HG02981 (cell line): ENCODE results near the gene CSPG4.
"Not testable (repeated sequence)": the region's sequence is repeated elsewhere in the genome, so short reads cannot be mapped to it uniquely, and the experiment has no call there.

ENCODE experiments used
- ATAC-seq: cut with Tn5 transposase; IDR thresholded peaks from one replicate; pipeline ENCODE4 v1.9.1; 2021; ENCODE audit warnings: mild to moderate bottlenecking, moderate library complexity; ENCODE audit not compliant: unreplicated experiment

CSPG4 gene

GRCh38 chr15:75633922-75634321, 78.7 kb downstream of the CSPG4 start:
- ATAC-seq, result not testable (repeated sequence)

GRCh38 chr15:75631935-75632334, 80.7 kb downstream of the CSPG4 start:
- no peak for ATAC-seq

DNA sequence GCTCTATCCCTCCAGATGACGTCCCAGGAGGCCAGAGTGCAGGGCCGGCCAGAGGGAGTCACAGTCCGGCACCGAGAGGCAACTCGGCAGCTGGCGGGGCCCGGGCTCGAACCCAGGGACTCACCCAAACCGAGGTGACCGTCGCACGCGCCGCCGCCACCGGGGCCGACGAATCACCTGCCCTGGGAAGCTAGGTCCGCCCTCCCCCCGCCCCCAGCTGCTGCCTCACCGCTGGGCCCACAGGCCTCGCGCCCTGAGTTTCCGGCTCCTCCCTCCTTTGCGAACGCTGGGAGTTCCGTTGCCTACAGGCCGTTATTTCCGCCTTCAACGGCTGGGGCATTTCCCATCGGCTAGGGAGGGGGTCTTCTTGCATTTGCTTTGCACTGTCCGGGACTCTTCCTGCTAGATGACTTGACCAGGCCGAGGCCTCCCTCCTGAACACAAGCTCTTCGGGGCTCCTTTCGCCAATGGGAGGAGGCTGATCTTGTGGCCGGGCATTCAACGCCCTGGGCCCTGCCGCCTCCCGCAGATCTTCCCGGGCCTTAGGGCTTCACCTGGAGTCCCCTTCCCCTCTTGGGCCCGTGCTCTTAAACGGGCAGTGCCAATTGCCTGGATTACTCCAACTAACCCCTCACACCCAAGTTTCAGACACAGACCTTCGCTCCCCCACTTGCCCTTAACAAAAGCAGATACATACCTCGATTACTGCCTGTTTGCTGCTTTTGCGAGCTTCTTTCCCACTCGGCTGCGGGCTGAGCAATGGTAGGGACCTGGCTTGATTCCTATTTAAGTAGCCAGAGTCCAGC, 86.9 kb downstream of the CSPG4 start, which contains the start of gene SNUPN:
Gene SNUPN (minus strand): TSS at position 184 of the 806 bp plus-strand sequence. CDS start 4,674 bp downstream, outside the sequence.
- ATAC-seq, result peak; percentile 70
